Activated CD8-positive, alpha-beta memory T cell treated with anti-CD3 and anti-CD28 coated beads for 48 hours (primary cell): Measurements from ENCODE around the gene STBD1.
"Not testable (repeated sequence)": the region's sequence is repeated elsewhere in the genome, so short reads cannot be mapped to it uniquely, and the experiment has no call there.

Experiments used
- DNase-seq, 3 experiments: peaks; one replicate each; pipeline ENCODE4 v3.0.0-alpha.2; 2020; ENCODE audit warnings: low read depth in 2 of 3, low spot score in 2 of 3

STBD1 gene

GRCh38 chr4:76315267-76315918, 8.9 kb downstream of the STBD1 start:
- DNase-seq, result no peak

- DNase-seq, result no peak
Measured at GRCh38 chr4:76316131-76316530, 9.6 kb downstream of the STBD1 start.

- no peak for DNase-seq
Measured at GRCh38 chr4:76322236-76322635, 15.7 kb downstream of the STBD1 start.

- DNase-seq, result no peak
Measured at GRCh38 chr4:76325072-76325471, 18.5 kb downstream of the STBD1 start.

GRCh38 chr4:76326515-76326914, 20.0 kb downstream of the STBD1 start:
- no peak for DNase-seq

GRCh38 chr4:76334885-76335284, 28.4 kb downstream of the STBD1 start:
- no peak for DNase-seq

GRCh38 chr4:76339364-76339763, 32.8 kb downstream of the STBD1 start:
- no peak for DNase-seq

- DNase-seq, result no peak
Measured at GRCh38 chr4:76341063-76341462, 34.5 kb downstream of the STBD1 start.

GRCh38 chr4:76342191-76342590, 35.7 kb downstream of the STBD1 start:
- DNase-seq, result no peak

- no peak for DNase-seq
Measured at GRCh38 chr4:76342803-76343202, 36.3 kb downstream of the STBD1 start.

GRCh38 chr4:76354517-76355473, 48.3 kb downstream of the STBD1 start:
- no peak for DNase-seq

- no peak for DNase-seq
Measured at GRCh38 chr4:76357981-76358380, 51.4 kb downstream of the STBD1 start.

- DNase-seq, result not testable (repeated sequence)
Measured at GRCh38 chr4:76359881-76360466, 53.4 kb downstream of the STBD1 start.
